ENCODE results near the gene COL4A4. TPM values are rescaled to one million over a fixed set of nuclear protein-coding genes. Genes with fewer than 3 reads are reported as not detected.

The COL4A4 gene
- total and polyA plus RNA-seq, 2 of the 13 experiments (the other 11 are each of a cell fraction or from before 2014, with no cell fraction given), result not detected

DNA sequence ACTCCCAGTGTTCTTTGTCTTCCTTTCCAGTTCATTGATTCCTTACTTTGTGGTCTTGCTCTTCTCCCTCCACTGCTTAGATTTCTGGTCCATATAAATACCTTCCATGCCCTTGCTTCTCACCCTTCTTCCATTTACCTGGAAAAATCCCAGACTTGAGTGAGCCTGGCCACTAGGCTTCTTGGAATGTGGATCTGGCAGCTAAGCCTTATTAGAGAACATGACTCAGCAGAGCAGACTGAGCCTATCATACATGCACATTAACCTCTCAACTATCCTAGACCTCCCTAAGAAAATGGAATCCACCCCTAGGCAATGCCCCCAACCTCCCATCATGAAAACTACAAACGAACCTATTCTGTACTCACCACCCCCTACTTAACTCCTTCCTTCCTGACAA lies 200.5 kb downstream of the COL4A4 start:
- H3K4me1 ChIP-seq (ENCODE audit: insufficient read depth, low read length), result no peaks in the 10 kb centered on the region
- 50% methylated on average over 1 of the region's 1 CpG for WGBS (ENCODE audit: low lambda C conversion rate)

More for the DNA sequence above, 200.5 kb downstream of the COL4A4 start:
- no peaks in the 10 kb centered on the region for H3K27me3 ChIP-seq (ENCODE audit: control insufficient read depth in 1 of 2, insufficient read depth in 2 of 2, low read length in 2 of 2)
- ATAC-seq, result no peak
- POLR2A ChIA-PET, result no interaction called here
- no TSS peak for BruUV-seq (replicated peaks)
- no peak for FAIRE-seq
- H3K79me2 ChIP-seq (ENCODE audit: insufficient read depth, low read length), result no peaks in the 10 kb centered on the region
- in situ Hi-C loops (cut with HindIII; ENCODE audit: extremely low pct_ligation_motif_present, low pct_unique_long_range_greater_than_20kb) (no loop called here), intact Hi-C loops (cut with micrococcal nuclease; ENCODE audit: unreplicated experiment) (no loop called here)
- no peak overlapping the region for H3K27ac ChIP-seq (ENCODE audit: extremely low read length, insufficient read depth, low read length)
- DNase-seq (ENCODE audit: low spot score), result no peak
- H3K36me3 ChIP-seq (replicated peaks in 1 of 2; ENCODE audit: control insufficient read depth in 1 of 2, insufficient read depth in 2 of 2, low read length in 2 of 2), result no peaks in the 10 kb centered on the region
- no peaks in the 10 kb centered on the region for H3K9me3 ChIP-seq (ENCODE audit: low read length)
- no peak overlapping the region for H2AFZ ChIP-seq (ENCODE audit: low read length)
- H3K9ac ChIP-seq (ENCODE audit: insufficient read depth, low read depth, low read length), result no peak overlapping the region
- no peaks in the 10 kb centered on the region for H4K20me1 ChIP-seq (ENCODE audit: insufficient read depth, low read length)
- H3K4me3 ChIP-seq (replicated peaks in 1 of 3; ENCODE audit: insufficient read depth in 1 of 3, low read depth in 2 of 3, low read length in 3 of 3), result no peak overlapping the region
- CTCF ChIA-PET (ENCODE audit: low intra/inter-chr PET ratio, low total read pairs), result no interaction called here
- TF ChIP-seq HMGA1 (CRISPR knock-in tag; conservative IDR thresholded peaks at IDR 0.05), result no peak
- no peak for TF ChIP-seq MED1 (CRISPR knock-in tag; IDR thresholded peaks at IDR 0.05)
- TF ChIP-seq ZNF839 (CRISPR knock-in tag; IDR thresholded peaks at IDR 0.05; ENCODE audit: borderline replicate concordance), result no peak
- no peak for TF ChIP-seq HOXA7 (CRISPR knock-in tag; IDR thresholded peaks at IDR 0.05)
- no peak for TF ChIP-seq CEBPG (CRISPR knock-in tag; IDR thresholded peaks at IDR 0.05)
- no peak for TF ChIP-seq POGZ (CRISPR knock-in tag; IDR thresholded peaks at IDR 0.05)
- TF ChIP-seq, protein P1, sequence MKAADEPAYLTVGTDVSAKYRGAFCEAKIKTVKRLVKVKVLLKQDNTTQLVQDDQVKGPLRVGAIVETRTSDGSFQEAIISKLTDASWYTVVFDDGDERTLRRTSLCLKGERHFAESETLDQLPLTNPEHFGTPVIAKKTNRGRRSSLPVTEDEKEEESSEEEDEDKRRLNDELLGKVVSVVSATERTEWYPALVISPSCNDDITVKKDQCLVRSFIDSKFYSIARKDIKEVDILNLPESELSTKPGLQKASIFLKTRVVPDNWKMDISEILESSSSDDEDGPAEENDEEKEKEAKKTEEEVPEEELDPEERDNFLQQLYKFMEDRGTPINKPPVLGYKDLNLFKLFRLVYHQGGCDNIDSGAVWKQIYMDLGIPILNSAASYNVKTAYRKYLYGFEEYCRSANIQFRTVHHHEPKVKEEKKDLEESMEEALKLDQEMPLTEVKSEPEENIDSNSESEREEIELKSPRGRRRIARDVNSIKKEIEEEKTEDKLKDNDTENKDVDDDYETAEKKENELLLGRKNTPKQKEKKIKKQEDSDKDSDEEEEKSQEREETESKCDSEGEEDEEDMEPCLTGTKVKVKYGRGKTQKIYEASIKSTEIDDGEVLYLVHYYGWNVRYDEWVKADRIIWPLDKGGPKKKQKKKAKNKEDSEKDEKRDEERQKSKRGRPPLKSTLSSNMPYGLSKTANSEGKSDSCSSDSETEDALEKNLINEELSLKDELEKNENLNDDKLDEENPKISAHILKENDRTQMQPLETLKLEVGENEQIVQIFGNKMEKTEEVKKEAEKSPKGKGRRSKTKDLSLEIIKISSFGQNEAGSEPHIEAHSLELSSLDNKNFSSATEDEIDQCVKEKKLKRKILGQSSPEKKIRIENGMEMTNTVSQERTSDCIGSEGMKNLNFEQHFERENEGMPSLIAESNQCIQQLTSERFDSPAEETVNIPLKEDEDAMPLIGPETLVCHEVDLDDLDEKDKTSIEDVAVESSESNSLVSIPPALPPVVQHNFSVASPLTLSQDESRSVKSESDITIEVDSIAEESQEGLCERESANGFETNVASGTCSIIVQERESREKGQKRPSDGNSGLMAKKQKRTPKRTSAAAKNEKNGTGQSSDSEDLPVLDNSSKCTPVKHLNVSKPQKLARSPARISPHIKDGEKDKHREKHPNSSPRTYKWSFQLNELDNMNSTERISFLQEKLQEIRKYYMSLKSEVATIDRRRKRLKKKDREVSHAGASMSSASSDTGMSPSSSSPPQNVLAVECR (CRISPR knock-in tag; IDR thresholded peaks at IDR 0.05; ENCODE audit: borderline replicate concordance), result no peak
- TF ChIP-seq ZSCAN12 (CRISPR knock-in tag; IDR thresholded peaks at IDR 0.05), result no peak
- no peak for TF ChIP-seq ZNF121 (CRISPR knock-in tag; IDR thresholded peaks at IDR 0.05)
- TF ChIP-seq, protein P2, sequence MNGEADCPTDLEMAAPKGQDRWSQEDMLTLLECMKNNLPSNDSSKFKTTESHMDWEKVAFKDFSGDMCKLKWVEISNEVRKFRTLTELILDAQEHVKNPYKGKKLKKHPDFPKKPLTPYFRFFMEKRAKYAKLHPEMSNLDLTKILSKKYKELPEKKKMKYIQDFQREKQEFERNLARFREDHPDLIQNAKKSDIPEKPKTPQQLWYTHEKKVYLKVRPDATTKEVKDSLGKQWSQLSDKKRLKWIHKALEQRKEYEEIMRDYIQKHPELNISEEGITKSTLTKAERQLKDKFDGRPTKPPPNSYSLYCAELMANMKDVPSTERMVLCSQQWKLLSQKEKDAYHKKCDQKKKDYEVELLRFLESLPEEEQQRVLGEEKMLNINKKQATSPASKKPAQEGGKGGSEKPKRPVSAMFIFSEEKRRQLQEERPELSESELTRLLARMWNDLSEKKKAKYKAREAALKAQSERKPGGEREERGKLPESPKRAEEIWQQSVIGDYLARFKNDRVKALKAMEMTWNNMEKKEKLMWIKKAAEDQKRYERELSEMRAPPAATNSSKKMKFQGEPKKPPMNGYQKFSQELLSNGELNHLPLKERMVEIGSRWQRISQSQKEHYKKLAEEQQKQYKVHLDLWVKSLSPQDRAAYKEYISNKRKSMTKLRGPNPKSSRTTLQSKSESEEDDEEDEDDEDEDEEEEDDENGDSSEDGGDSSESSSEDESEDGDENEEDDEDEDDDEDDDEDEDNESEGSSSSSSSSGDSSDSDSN (CRISPR knock-in tag; IDR thresholded peaks at IDR 0.05), result no peak
- H3K4me2 ChIP-seq (ENCODE audit: low read depth, low read length), result no peak overlapping the region

Measured in HepG2 (cell line).